WERI-Rb-1 (cell line): ENCODE measurements around the gene SFN.

Source experiments
- DNase-seq: peaks from one replicate; pipeline ENCODE4 v3.0.0-alpha.2; 2020
- H3K27ac ChIP-seq: fragments of 250-450 bp; sonication (Bioruptor Pico); 2 replicates; pipeline ENCODE4 v1.5.1; 2020; ENCODE audit warnings: mild to moderate bottlenecking, moderate library complexity
- H3K27me3 ChIP-seq: fragments of 250-450 bp; sonication (Bioruptor Pico); 2 replicates; pipeline ENCODE4 v1.5.1; 2021; ENCODE audit warnings: mild to moderate bottlenecking, low read depth, moderate library complexity; ENCODE audit not compliant: insufficient read depth, severe bottlenecking
- H3K36me3 ChIP-seq: fragments of 250-450 bp; sonication (Bioruptor Pico); 2 replicates; pipeline ENCODE4 v1.5.1; 2020; ENCODE audit warnings: mild to moderate bottlenecking, moderate library complexity
- H3K4me3 ChIP-seq: 2 replicates; pipeline ENCODE4 v1.5.1; 2011; ENCODE audit warnings: low read depth, mild to moderate bottlenecking, control low read depth, low read length
- H3K9me3 ChIP-seq: fragments of 250-450 bp; sonication (Bioruptor Pico); 2 replicates; pipeline ENCODE4 v1.5.1; 2021; ENCODE audit warnings: mild to moderate bottlenecking, moderate library complexity; ENCODE audit not compliant: severe bottlenecking
- TF ChIP-seq, protein P1 (sequence below): IDR thresholded peaks from 2 replicates; pipeline ENCODE4 v1.5.1; 2011; ENCODE audit warnings: low read depth, mild to moderate bottlenecking, control low read depth, inconsistent platforms, low read length

The SFN gene

GRCh38 chr1:26854906-26855305, 8.0 kb upstream of the SFN start:
- Histone ChIP-seq H3K9me3 (no peaks in the 10 kb centered on the region), H3K27me3 (no peaks in the 10 kb centered on the region), H3K27ac (no peak overlapping the region), H3K4me3 (no peak overlapping the region), H3K36me3 (peaks cover 48% of the 10 kb centered on the region)
- TF ChIP-seq, protein P1, sequence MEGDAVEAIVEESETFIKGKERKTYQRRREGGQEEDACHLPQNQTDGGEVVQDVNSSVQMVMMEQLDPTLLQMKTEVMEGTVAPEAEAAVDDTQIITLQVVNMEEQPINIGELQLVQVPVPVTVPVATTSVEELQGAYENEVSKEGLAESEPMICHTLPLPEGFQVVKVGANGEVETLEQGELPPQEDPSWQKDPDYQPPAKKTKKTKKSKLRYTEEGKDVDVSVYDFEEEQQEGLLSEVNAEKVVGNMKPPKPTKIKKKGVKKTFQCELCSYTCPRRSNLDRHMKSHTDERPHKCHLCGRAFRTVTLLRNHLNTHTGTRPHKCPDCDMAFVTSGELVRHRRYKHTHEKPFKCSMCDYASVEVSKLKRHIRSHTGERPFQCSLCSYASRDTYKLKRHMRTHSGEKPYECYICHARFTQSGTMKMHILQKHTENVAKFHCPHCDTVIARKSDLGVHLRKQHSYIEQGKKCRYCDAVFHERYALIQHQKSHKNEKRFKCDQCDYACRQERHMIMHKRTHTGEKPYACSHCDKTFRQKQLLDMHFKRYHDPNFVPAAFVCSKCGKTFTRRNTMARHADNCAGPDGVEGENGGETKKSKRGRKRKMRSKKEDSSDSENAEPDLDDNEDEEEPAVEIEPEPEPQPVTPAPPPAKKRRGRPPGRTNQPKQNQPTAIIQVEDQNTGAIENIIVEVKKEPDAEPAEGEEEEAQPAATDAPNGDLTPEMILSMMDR: no peak
- no peak for DNase-seq

DNA sequence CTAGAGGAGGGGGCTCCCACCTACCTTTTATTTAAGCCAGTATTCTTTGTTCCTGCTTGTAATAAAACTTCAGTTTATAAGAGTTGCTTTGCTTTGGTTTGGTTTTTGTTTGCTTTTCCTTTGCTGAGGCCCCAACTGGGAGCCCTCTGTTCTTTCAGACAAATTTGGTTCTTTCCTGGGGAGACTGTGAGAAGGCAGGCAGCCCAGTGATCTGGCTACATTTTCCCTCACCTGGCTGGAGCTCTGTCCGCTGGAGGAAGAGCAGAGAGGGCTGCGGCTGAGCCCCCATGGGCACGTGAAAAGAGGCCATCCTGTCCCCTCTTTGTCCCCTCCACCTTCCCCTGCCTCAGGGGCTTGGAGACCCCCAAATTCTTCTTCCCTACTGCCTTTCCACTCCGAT, 7.3 kb upstream of the SFN start:
- H3K4me3 ChIP-seq: no peak overlapping the region
- H3K36me3 ChIP-seq: peaks cover 41% of the 10 kb centered on the region
- no peak for DNase-seq
- TF ChIP-seq, protein P1: no peak
- peak overlapping the region; percentile 11 for H3K27ac ChIP-seq
- H3K27me3 ChIP-seq: no peaks in the 10 kb centered on the region
- H3K9me3 ChIP-seq: no peaks in the 10 kb centered on the region

GRCh38 chr1:26856181-26856580, 6.8 kb upstream of the SFN start:
- H3K36me3 ChIP-seq: peaks cover 36% of the 10 kb centered on the region
- H3K27me3 ChIP-seq: no peaks in the 10 kb centered on the region
- no peak for DNase-seq
- no peak overlapping the region for H3K4me3 ChIP-seq
- no peaks in the 10 kb centered on the region for H3K9me3 ChIP-seq
- TF ChIP-seq, protein P1: no peak
- peak overlapping the region; percentile 74 for H3K27ac ChIP-seq

- H3K27me3 ChIP-seq: no peaks in the 10 kb centered on the region
- peaks cover 29% of the 10 kb centered on the region for H3K36me3 ChIP-seq
- H3K4me3 ChIP-seq: no peak overlapping the region
- TF ChIP-seq, protein P1: no peak
- H3K27ac ChIP-seq: peak overlapping the region; percentile 74
- H3K9me3 ChIP-seq: no peaks in the 10 kb centered on the region
- peak; percentile 31 for DNase-seq
Measured at GRCh38 chr1:26856604-26857469, 6.1 kb upstream of the SFN start.

GRCh38 chr1:26857473-26858060, 5.4 kb upstream of the SFN start:
- Histone ChIP-seq H3K27ac (peak overlapping the region; percentile 74), H3K9me3 (no peaks in the 10 kb centered on the region), H3K27me3 (no peaks in the 10 kb centered on the region), H3K4me3 (no peak overlapping the region; the same call in 1 of the 2 replicates), H3K36me3 (peaks cover 22% of the 10 kb centered on the region)
- peak; percentile 60 for DNase-seq
- TF ChIP-seq, protein P1: no peak
